SIG-M5 treated with dmso at 0.1 percent for 504 hours (cell line): ENCODE measurements around the gene LRRC2.
"Not testable (repeated sequence)": the region's sequence is repeated elsewhere in the genome, so short reads cannot be mapped to it uniquely, and the experiment has no call there.

Experiments
- DNase-seq: peaks from one replicate; lab custom pipeline; 2025; ENCODE audit not compliant: unreplicated experiment; lab: John Stamatoyannopoulos, UW

The LRRC2 gene, protein sequence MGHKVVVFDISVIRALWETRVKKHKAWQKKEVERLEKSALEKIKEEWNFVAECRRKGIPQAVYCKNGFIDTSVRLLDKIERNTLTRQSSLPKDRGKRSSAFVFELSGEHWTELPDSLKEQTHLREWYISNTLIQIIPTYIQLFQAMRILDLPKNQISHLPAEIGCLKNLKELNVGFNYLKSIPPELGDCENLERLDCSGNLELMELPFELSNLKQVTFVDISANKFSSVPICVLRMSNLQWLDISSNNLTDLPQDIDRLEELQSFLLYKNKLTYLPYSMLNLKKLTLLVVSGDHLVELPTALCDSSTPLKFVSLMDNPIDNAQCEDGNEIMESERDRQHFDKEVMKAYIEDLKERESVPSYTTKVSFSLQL

DNA sequence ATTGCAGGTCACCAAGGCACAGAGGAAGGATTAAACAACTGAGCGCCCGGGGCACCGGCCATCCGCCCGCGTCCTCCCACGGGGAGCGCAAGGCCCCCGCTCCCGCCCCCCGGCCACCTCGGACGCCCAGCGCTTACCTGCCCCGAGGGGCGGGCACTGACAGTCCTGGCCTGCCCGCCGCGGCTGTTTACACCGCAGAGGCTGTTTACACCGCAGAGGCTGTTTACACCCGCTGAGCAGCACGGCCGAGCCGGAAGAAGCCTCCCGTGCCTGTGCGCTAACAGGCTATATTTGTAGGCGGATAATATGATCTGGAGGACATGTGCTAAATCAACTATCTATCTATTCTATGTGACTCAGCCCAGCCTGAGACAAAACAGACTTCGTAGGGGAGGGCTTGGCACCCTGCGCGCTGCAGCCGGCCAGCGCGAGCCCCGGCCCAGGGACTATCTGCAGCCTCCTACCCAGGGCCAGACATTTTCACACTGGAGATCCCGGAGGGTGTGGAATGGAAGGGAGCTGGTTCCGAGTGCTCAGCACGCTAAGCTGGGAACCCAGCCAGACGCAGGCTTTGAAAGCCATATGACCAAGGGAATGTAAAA, at the start of gene LRRC2:
LRRC2 (minus strand) TSS at position 263 of the 602 bp plus-strand sequence. CDS start 14,711 bp downstream, outside the sequence.
- DNase-seq: no peak

DNA sequence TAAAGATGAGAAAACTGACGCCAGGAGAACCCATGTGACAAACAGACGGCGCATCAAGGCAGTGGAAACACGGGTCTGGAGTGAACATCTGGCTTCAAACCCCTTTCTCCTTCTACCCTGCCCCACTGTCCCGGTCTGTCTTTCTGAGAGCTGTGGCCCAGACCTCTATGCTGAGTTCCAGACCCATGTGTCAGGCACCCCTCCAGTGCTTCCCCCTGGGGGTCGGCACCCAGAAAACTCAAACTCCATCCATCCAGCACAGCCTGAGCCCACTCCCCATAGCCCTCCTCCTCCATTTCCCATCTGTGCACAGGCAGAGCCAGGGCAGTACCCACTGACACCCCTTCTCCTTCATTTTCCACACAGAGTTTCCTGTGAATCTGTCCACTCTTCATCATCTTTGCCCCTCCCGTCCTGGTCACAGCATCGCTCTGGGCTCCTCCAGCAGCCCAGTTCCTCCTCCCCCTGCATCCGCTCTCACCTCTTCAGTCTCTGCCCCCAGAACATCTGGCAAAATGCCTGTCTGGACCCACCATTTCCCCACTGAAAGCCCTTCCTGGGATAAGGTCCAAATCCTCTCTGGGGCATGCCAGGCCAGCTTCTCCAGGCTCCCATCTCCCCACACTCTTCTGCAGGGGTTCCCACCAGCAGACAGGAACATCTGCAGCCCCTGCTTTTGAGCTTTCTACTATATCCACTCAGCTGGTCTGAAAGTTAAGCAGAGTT, 49.1 kb upstream of the LRRC2 start:
- DNase-seq: no peak

- DNase-seq: no peak
Measured at GRCh38 chr3:46614431-46614830, 48.3 kb upstream of the LRRC2 start.

- no peak for DNase-seq
Measured at GRCh38 chr3:46613313-46614005, 47.4 kb upstream of the LRRC2 start.

DNA sequence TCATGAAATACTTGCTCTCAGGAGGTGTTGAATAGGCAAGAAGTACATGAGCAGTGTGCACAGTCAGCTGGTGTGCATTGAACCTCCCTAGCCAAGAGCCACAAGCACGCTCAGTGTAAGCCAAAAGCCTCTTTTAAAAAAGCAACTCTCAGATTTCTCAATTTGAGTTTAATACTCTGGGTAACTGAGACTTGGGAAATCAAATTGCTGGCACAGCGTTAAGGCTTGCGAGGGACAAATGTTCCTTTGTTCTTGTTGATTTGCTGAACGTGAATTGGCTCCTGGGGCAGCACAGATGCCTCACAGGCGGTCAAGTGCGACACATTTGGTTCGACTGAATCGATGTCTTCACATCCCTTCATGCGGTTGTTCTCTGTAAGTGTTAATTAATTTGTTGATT, 46.2 kb upstream of the LRRC2 start, which contains the start of gene FAM240A:
FAM240A (plus strand) TSS at position 202 of the 400 bp plus-strand sequence; CDS start at position 361, 159 bp downstream.
- DNase-seq: no peak

GRCh38 chr3:46609944-46610722, 44.0 kb upstream of the LRRC2 start:
- DNase-seq: no peak

GRCh38 chr3:46609212-46609721, 43.2 kb upstream of the LRRC2 start:
- DNase-seq: no peak

GRCh38 chr3:46607603-46608028, 41.5 kb upstream of the LRRC2 start:
- no peak for DNase-seq

- no peak for DNase-seq
Measured at GRCh38 chr3:46604127-46604526, 38.0 kb upstream of the LRRC2 start.

- DNase-seq: no peak
Measured at GRCh38 chr3:46603446-46604046, 37.4 kb upstream of the LRRC2 start.

DNA sequence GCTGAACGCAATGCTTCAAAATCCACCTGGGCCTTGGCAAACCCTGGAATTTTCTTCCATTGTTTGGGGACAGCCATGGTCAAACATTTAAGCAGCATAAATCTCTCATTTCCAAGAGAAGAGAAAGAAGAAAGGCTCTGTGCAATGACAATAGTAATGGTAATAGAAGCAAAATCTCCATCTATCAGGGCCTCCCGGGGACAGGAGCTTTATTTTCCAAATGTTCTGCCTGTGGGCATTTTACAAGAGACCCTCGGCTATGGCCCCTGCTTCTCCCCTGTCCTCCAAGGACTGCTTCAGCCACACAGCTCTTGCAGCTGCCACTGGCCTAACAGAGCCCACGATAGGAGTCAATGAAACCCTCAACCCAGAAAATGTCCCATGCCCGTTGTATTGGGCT, 33.5 kb upstream of the LRRC2 start:
- DNase-seq: no peak

- no peak for DNase-seq
Measured at GRCh38 chr3:46595819-46596314, 29.8 kb upstream of the LRRC2 start.

DNA sequence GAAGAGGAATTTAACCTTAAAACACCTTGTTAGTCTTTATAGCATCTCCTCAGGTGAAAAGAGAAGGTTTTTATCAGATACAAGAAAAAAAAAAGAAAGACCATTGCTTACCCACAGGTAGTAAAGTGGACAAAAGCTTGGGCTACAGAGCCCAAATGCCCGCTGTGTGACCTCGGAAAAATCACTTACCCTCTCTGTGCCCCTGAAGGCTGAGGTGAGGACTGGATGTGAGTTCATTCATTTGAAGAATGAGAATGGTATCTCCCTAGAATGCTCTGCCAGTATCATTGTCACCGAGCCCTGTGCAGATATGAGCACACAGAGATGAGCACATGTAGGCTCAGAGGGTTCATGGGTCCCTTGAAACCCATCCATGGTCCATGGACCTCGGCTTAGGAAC, 28.6 kb upstream of the LRRC2 start:
- DNase-seq: no peak

- DNase-seq: no peak
Measured at GRCh38 chr3:46593979-46594378, 27.9 kb upstream of the LRRC2 start.

DNA sequence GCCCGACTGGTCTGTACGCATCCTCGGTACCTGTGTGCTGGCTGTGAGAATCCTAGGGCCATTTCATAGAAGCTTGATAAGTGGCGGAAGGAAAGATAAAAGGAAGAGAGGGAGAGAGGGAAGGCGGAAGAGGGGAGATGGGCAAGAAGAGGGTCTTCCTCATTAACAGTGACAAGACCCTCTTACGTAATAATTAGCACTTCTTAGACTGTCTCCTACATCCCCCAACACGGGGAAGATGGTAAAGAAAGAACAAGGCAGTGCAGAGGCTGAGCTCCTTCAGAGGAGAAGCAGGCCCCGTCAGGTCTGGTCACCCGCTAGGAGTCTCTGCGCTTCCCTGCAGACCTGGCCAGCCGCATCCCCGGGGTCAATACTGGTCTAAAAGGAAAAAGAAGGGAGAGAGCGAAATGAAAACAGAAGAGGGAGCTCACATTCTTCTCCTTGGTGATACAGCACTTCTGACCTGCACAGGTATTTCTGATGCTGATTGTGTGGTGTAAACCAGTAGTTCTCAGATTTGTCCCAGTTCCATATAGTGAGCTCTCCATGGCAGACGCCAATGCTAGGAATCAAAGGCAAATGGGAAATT, 27.3 kb upstream of the LRRC2 start:
- no peak for DNase-seq

DNA sequence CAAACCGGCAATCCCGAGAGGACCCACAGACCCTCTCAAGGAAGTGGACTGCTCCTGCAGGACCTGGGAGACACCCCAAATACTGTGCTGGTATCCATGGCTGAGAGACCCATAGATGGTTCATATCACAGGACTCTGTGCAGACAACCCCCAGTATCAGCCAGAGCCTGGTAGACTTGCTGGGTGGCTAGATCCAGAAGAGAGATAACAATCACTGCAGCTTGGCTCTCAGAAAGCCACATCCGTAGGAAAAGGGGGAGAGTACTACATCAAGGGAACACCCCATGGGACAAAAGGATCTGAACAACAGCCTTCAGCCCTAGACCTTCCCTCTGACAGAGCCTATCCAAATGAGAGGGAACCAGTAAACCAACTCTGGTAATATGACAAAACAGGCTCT, 21.2 kb upstream of the LRRC2 start:
- DNase-seq: not testable (repeated sequence)

DNA sequence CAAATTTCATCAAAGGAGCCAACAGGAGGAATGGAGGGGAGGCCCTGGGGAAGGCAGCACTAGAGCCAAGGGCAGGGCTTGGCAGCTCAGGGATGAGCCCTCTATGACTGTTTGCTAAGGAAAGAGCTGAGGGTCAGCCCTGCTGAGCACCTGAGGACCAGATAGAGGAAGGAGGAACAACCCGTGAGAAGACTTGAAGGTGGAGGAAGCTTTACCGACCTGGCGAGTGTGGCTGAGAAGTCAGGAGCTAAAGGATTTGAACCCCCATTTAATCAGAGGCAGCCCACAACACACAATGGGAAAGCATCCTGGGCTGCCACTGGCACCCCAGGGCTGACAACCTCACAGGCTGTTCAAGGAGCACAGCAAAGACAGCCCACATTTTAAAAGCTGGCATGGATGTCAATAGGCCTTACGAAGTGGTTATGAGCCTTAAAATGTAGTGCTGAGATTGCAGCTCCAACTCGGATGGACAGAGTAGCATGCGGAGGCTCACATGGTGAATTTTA, 20.7 kb upstream of the LRRC2 start:
- DNase-seq: no peak

DNA sequence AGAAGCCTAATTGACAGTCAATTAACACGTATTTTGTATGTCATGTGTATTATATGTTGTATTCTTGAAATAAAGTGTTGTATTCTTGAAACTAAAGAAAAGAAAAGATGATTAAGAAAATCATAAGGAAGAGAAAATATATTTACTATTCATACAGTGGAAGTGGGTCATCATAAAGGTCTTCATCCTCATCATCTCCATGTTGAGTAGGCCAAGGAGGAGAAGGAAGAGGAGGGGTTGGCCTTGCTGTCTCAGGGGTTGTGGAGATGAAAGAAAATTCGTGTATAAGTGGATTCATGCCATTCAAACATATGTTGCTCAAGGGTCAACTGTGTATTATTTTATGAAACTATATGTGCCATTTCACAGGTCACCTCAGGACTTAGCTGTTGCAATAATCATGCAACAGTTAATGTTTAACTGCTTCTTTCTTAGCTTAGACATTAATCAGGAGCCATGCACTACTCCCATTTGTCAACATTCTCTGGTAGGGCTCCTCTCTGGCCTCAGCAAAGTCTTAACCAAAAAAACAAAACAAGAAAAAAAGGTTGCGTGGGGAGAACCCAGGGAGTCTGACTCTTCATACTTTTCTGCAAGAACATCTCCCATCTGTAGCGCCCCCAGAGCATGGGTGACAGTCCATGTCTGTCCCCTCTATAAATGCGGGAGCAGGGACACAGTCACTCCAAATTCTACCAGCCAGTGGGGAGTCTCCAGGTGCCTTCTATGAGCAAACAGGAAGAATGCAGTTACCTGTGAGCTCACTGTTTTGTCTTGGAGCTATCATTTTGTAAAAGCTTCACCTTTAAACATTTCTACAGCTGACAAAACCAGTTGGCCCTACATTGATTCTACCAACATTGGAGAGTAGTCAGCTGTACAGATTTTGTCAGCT, 19.9 kb upstream of the LRRC2 start:
- no peak for DNase-seq
